LNCAP (cell line): ENCODE measurements around the gene ARFGAP1.
A peak's percentile ranks its signal among the peaks of the same experiment; 100 is the strongest.

ENCODE experiments used
- CTCF ChIP-seq: fragments of 450-650 bp; IDR thresholded peaks from 2 replicates; pipeline ENCODE4 v1.5.1; 2017; ENCODE audit warnings: mild to moderate bottlenecking

The ARFGAP1 gene

GRCh38 chr20:63272105-63273058 lies at the start of gene ARFGAP1:
Gene ARFGAP1, plus strand, starts transcription at chr20:63272813. Its CDS starts 2,768 bp downstream, at chr20:63275581.
- no peak for TF ChIP-seq CTCF

- peak; percentile 95 for TF ChIP-seq CTCF
These were observed 49.3 kb upstream of the ARFGAP1 start for GRCh38 chr20:63223121-63223825.

GRCh38 chr20:63223826-63224207 lies 48.8 kb upstream of the ARFGAP1 start:
- TF ChIP-seq CTCF = no peak

GRCh38 chr20:63224412-63225081 lies 48.1 kb upstream of the ARFGAP1 start:
- peak; percentile 39 for TF ChIP-seq CTCF

- TF ChIP-seq CTCF = no peak
These were observed 47.5 kb upstream of the ARFGAP1 start for GRCh38 chr20:63225082-63225454.

GRCh38 chr20:63226042-63226943 lies 46.3 kb upstream of the ARFGAP1 start:
- no peak for TF ChIP-seq CTCF
